Stimulated activated CD4-positive, alpha-beta T cell treated with anti-CD3 and anti-CD28 coated beads, Interleukin-12 subunit alpha, Interleukin-12 subunit beta, amount 100 ng/mL, for 4 hours (primary cell): ENCODE measurements around the gene RNF182.
"Not testable (repeated sequence)": the region's sequence is repeated elsewhere in the genome, so short reads cannot be mapped to it uniquely, and the experiment has no call there.

ENCODE experiments used
- DNase-seq: peaks from one replicate; pipeline ENCODE4 v3.0.0-alpha.2; 2020

Gene RNF182

GRCh38 chr6:14004258-14004657 lies 79.5 kb downstream of the RNF182 start:
- DNase-seq, result no peak

GRCh38 chr6:14008809-14009208 lies 84.1 kb downstream of the RNF182 start:
- DNase-seq, result no peak

GRCh38 chr6:14009431-14009830 lies 84.7 kb downstream of the RNF182 start:
- no peak for DNase-seq

- DNase-seq, result no peak
Measured at GRCh38 chr6:14010275-14010674, 85.5 kb downstream of the RNF182 start.

GRCh38 chr6:14012313-14013030 lies 87.7 kb downstream of the RNF182 start:
- DNase-seq, result no peak

GRCh38 chr6:14015964-14016363 lies 91.2 kb downstream of the RNF182 start:
- DNase-seq, result no peak

GRCh38 chr6:14016432-14016831 lies 91.7 kb downstream of the RNF182 start:
- no peak for DNase-seq

- no peak for DNase-seq
Measured at GRCh38 chr6:14016935-14017625, 92.3 kb downstream of the RNF182 start.

- no peak for DNase-seq
Measured at GRCh38 chr6:14017626-14018475, 93.1 kb downstream of the RNF182 start.

GRCh38 chr6:14018559-14018958 lies 93.8 kb downstream of the RNF182 start:
- DNase-seq, result not testable (repeated sequence)

GRCh38 chr6:14020551-14020950 lies 95.8 kb downstream of the RNF182 start:
- no peak for DNase-seq

- no peak for DNase-seq
Measured at GRCh38 chr6:14021449-14021848, 96.7 kb downstream of the RNF182 start.

- DNase-seq, result no peak
Measured at GRCh38 chr6:14022673-14023072, 97.9 kb downstream of the RNF182 start.

GRCh38 chr6:14023855-14024254 lies 99.1 kb downstream of the RNF182 start:
- DNase-seq, result no peak

- no peak for DNase-seq
Measured at GRCh38 chr6:14025160-14025559, 100.4 kb downstream of the RNF182 start.

- no peak for DNase-seq
Measured at GRCh38 chr6:14026831-14027539, 102.2 kb downstream of the RNF182 start.

- DNase-seq, result no peak
Measured at GRCh38 chr6:14028631-14029030, 103.9 kb downstream of the RNF182 start.

GRCh38 chr6:14029605-14030004 lies 104.9 kb downstream of the RNF182 start:
- no peak for DNase-seq
